H1 (cell line): Measurements from ENCODE around the gene SENP1. TPM values are rescaled to one million over a fixed set of nuclear protein-coding genes. Genes with fewer than 3 reads are reported as not detected.

Source experiments
- CTCF ChIA-PET: fragments of 300-600 bp; sonication (Branson Sonifier 250); formaldehyde crosslinking; loops from one replicate; lab custom pipeline; 2021; ENCODE audit not compliant: partially characterized antibody; lab: Charles Lee
- POLR2A ChIA-PET: fragments of 300-600 bp; sonication (Branson Sonifier 250); formaldehyde crosslinking; loops from one replicate; lab custom pipeline; 2021; ENCODE audit warnings: inconsistent platforms; ENCODE audit not compliant: partially characterized antibody; lab: Charles Lee
- DNase-seq, 2 experiments: peaks; one replicate each; pipeline versions ENCODE4 v3.0.0 to v3.0.0-alpha.2; 2010 to 2022; ENCODE audit warnings: low spot score in 2 of 2, low read depth in 1 of 2, mixed read lengths in 1 of 2
- FAIRE-seq: peaks from 2 replicates; lab custom pipeline; 2011; peaks lifted over from hg19 to GRCh38; lab: Jason Lieb, UNC
- H2AFZ ChIP-seq: 2 replicates; pipeline ENCODE4 v1.8.1; 2012; ENCODE audit warnings: low read length, inconsistent platforms
- H2AK5ac ChIP-seq: 2 replicates; pipeline ENCODE4 v1.6.1; 2013; ENCODE audit warnings: low read depth, low read length
- H2BK120ac ChIP-seq: replicated peaks from 2 replicates; pipeline ENCODE3; 2013; ENCODE audit warnings: low read depth, low read length, inconsistent platforms
- H2BK12ac ChIP-seq: 2 replicates; pipeline ENCODE4 v1.6.1; 2013; ENCODE audit warnings: low read depth, low read length
- H2BK15ac ChIP-seq: 2 replicates; pipeline ENCODE4 v1.6.1; 2013; ENCODE audit warnings: low read length
- H2BK20ac ChIP-seq: 2 replicates; pipeline ENCODE4 v1.6.1; 2013; ENCODE audit warnings: low read length
- H2BK5ac ChIP-seq: 2 replicates; pipeline ENCODE4 v1.6.1; 2013; ENCODE audit warnings: low read depth, low read length
- H3K14ac ChIP-seq: 2 replicates; pipeline ENCODE4 v1.6.1; 2013; ENCODE audit warnings: inconsistent platforms; ENCODE audit not compliant: insufficient read length
- H3K18ac ChIP-seq: 2 replicates; pipeline ENCODE4 v1.6.1; 2013; ENCODE audit warnings: low read length; ENCODE audit errors: extremely low read depth
- H3K23ac ChIP-seq: 2 replicates; pipeline ENCODE4 v1.6.1; 2013; ENCODE audit warnings: inconsistent platforms; ENCODE audit not compliant: insufficient read length
- H3K23me2 ChIP-seq: 2 replicates; pipeline ENCODE4 v1.6.1; 2013; ENCODE audit warnings: low read depth, low read length
- H3K27ac ChIP-seq: 2 replicates; pipeline ENCODE4 v1.6.1; 2011; ENCODE audit warnings: low read depth, low read length, inconsistent platforms
- H3K27me3 ChIP-seq, 4 experiments: replicated peaks in 1 of 4; 1 replicate in 1 of 4; 2 replicates in 3 of 4; pipeline versions ENCODE4 v1.6.1 to v1.8.1; 2011 to 2013; ENCODE audit warnings: low read length in 3 of 4, mild to moderate bottlenecking in 3 of 4, inconsistent platforms in 2 of 4, mixed read lengths in 2 of 4, moderate library complexity in 1 of 4; ENCODE audit not compliant: control insufficient read depth in 3 of 4, insufficient read depth in 3 of 4; ENCODE audit errors: extremely low read depth in 1 of 4
- H3K36me3 ChIP-seq, 4 experiments: 2 replicates each; pipeline versions ENCODE4 v1.6.1 to v1.8.1; 2011 to 2013; ENCODE audit warnings: mild to moderate bottlenecking in 4 of 4, low read length in 3 of 4, moderate library complexity in 2 of 4, control low read depth in 1 of 4, inconsistent platforms in 1 of 4; ENCODE audit not compliant: insufficient read depth in 4 of 4, control insufficient read depth in 2 of 4
- H3K4ac ChIP-seq: replicated peaks from 2 replicates; pipeline ENCODE3; 2013; ENCODE audit warnings: low read length, low read depth, mixed read lengths, inconsistent platforms; ENCODE audit not compliant: insufficient read length
- H3K4me1 ChIP-seq, 4 experiments: replicated peaks in 1 of 4; 1 replicate in 1 of 4; 2 replicates in 3 of 4; pipeline versions ENCODE4 v1.6.1 to v1.8.1; 2011 to 2013; ENCODE audit warnings: low read length in 3 of 4, inconsistent platforms in 2 of 4, mixed read lengths in 1 of 4; ENCODE audit not compliant: insufficient read depth in 4 of 4, control insufficient read depth in 3 of 4
- H3K4me2 ChIP-seq, 2 experiments: 2 replicates each; pipeline versions ENCODE4 v1.6.1 to v1.8.1; 2011 to 2013; ENCODE audit warnings: low read depth in 2 of 2, low read length in 2 of 2, control low read depth in 1 of 2, inconsistent platforms in 1 of 2, mild to moderate bottlenecking in 1 of 2; ENCODE audit not compliant: insufficient read depth in 1 of 2
- H3K4me3 ChIP-seq, 4 experiments: fragments of 200-600, 300-600 bp in 1 of 4; sonication (generic), shearing (Covaris generic), sonication (Bioruptor Twin) in 1 of 4; 2 replicates each; pipeline versions ENCODE4 v1.5.1 to v1.8.1; 2011 to 2016; ENCODE audit warnings: low read length in 4 of 4, low read depth in 3 of 4, control low read depth in 2 of 4, inconsistent platforms in 2 of 4, mild to moderate bottlenecking in 2 of 4, mixed read lengths in 1 of 4, moderate library complexity in 1 of 4; ENCODE audit not compliant: insufficient read depth in 2 of 4; ENCODE audit errors: extremely low read depth in 1 of 4
- H3K56ac ChIP-seq: replicated peaks from 2 replicates; pipeline ENCODE3; 2013; ENCODE audit warnings: low read depth, mild to moderate bottlenecking, mixed read lengths, low read length, inconsistent platforms; ENCODE audit not compliant: insufficient read length
- H3K79me1 ChIP-seq: 2 replicates; pipeline ENCODE4 v1.6.1; 2013; ENCODE audit warnings: low read depth, low read length, control low read depth
- H3K79me2 ChIP-seq, 2 experiments: 2 replicates each; pipeline versions ENCODE4 v1.6.1 to v1.8.1; 2012 to 2013; ENCODE audit warnings: low read length in 2 of 2, mild to moderate bottlenecking in 2 of 2, inconsistent platforms in 1 of 2; ENCODE audit not compliant: insufficient read depth in 2 of 2, control insufficient read depth in 1 of 2
- H3K9ac ChIP-seq, 4 experiments: replicated peaks in 1 of 4; 1 replicate in 1 of 4; 2 replicates in 3 of 4; pipeline versions ENCODE4 v1.6.1 to v1.8.1; 2011 to 2013; ENCODE audit warnings: low read depth in 3 of 4, low read length in 3 of 4, control low read depth in 2 of 4, mild to moderate bottlenecking in 2 of 4, moderate library complexity in 2 of 4, inconsistent platforms in 1 of 4; ENCODE audit errors: extremely low read depth in 1 of 4
- H3K9me3 ChIP-seq, 2 experiments: 2 replicates each; pipeline versions ENCODE4 v1.6.1 to v1.8.1; 2012 to 2013; ENCODE audit warnings: mild to moderate bottlenecking in 2 of 2, moderate library complexity in 2 of 2, control low read depth in 1 of 2, inconsistent platforms in 1 of 2, low read depth in 1 of 2, low read length in 1 of 2, mixed read lengths in 1 of 2; ENCODE audit not compliant: insufficient read depth in 2 of 2
- H4K20me1 ChIP-seq, 2 experiments: replicated peaks in 1 of 2; 2 replicates each; pipeline versions ENCODE3 to v1.8.1; 2011 to 2013; ENCODE audit warnings: inconsistent platforms in 2 of 2, low read length in 2 of 2, mild to moderate bottlenecking in 1 of 2; ENCODE audit not compliant: insufficient read depth in 2 of 2, control insufficient read depth in 1 of 2
- H4K5ac ChIP-seq: 2 replicates; pipeline ENCODE4 v1.6.1; 2013; ENCODE audit warnings: low read length, low read depth, mixed read lengths, inconsistent platforms; ENCODE audit not compliant: insufficient read length
- H4K8ac ChIP-seq: 2 replicates; pipeline ENCODE4 v1.8.0; 2013; ENCODE audit warnings: mild to moderate bottlenecking, moderate library complexity, low read length, inconsistent platforms; ENCODE audit not compliant: insufficient read depth; ENCODE audit errors: extremely low read depth
- H4K91ac ChIP-seq: replicated peaks from 2 replicates; pipeline ENCODE3; 2013; ENCODE audit warnings: low read length, mixed read lengths, inconsistent platforms; ENCODE audit not compliant: insufficient read length
- BCL11A ChIP-seq, 2 experiments: IDR thresholded peaks; one replicate each; pipeline ENCODE4 v1.6.1; 2011; ENCODE audit warnings: low read depth in 2 of 2, low read length in 2 of 2, mild to moderate bottlenecking in 2 of 2
- CBX5 ChIP-seq: fragments of 300-800, 300-1000 bp; sonication (generic); IDR thresholded peaks from 2 replicates; pipeline ENCODE4 v1.7.1; 2016; ENCODE audit warnings: antibody characterized with exemption, low read length, low read depth
- CBX8 ChIP-seq: fragments of 300-800, 300-1000 bp; sonication (generic); IDR thresholded peaks from 2 replicates; pipeline ENCODE4 v1.7.1; 2016; ENCODE audit warnings: low read depth, low read length, borderline replicate concordance
- EZH2 ChIP-seq: fragments of 200-600 bp; sonication (generic); IDR thresholded peaks from 2 replicates; pipeline ENCODE4 v1.7.1; 2012; ENCODE audit warnings: low read depth, mild to moderate bottlenecking, moderate library complexity, low read length, inconsistent platforms; ENCODE audit not compliant: severe bottlenecking
- KDM1A ChIP-seq: fragments of 200-600, 300-600 bp; sonication (generic); IDR thresholded peaks from 2 replicates; pipeline ENCODE4 v1.7.1; 2016; ENCODE audit warnings: mild to moderate bottlenecking, low read length, borderline replicate concordance
- KDM5A ChIP-seq: fragments of 200-600 bp; IDR thresholded peaks from 2 replicates; pipeline ENCODE4 v1.7.1; 2012; ENCODE audit warnings: mild to moderate bottlenecking, low read length, inconsistent platforms, mixed read lengths
- NRF1 ChIP-seq: IDR thresholded peaks from 2 replicates; pipeline ENCODE4 v1.6.1; 2011; ENCODE audit warnings: mild to moderate bottlenecking, low read depth, low read length, improper control_type of control experiment
- RAD21 ChIP-seq, 2 experiments: IDR thresholded peaks in 1 of 2; conservative IDR thresholded peaks in 1 of 2; 2 replicates each; pipeline ENCODE4 v1.6.1; 2011; ENCODE audit warnings: low read depth in 2 of 2, low read length in 2 of 2, improper control_type of control experiment in 1 of 2, inconsistent platforms in 1 of 2, mild to moderate bottlenecking in 1 of 2, moderate library complexity in 1 of 2
- SIX5 ChIP-seq: IDR thresholded peaks from 2 replicates; pipeline ENCODE4 v1.6.1; 2011; ENCODE audit warnings: mild to moderate bottlenecking, low read depth, low read length
- SP4 ChIP-seq: IDR thresholded peaks from 2 replicates; pipeline ENCODE4 v1.6.1; 2012; ENCODE audit warnings: low read length, inconsistent platforms
- SUZ12 ChIP-seq: fragments of 200-600 bp; sonication (generic); IDR thresholded peaks from 2 replicates; pipeline ENCODE4 v1.6.1; 2012; ENCODE audit warnings: mild to moderate bottlenecking, inconsistent platforms, low read length, moderate library complexity, mixed read lengths
- WGBS, 2 experiments: shearing (Covaris generic) in 1 of 2; methylation state at CpG; one replicate each; pipeline versions ENCODE4 v1.1.6 to v1.1.7; 2013 to 2015; ENCODE audit warnings: low lambda C conversion rate in 2 of 2, mixed read lengths in 2 of 2, inconsistent platforms in 1 of 2, low coverage in 1 of 2, missing lambda C conversion rate in 1 of 2; ENCODE audit not compliant: insufficient replicate concordance in 2 of 2, insufficient coverage in 1 of 2, insufficient read length in 1 of 2; ENCODE audit errors: extremely low coverage in 1 of 2, missing lambda C conversion rate in 1 of 2; 5-methylcytosine and 5-hydroxymethylcytosine counted together
- polyA plus RNA-seq, 7 experiments: library from polyadenylated mRNA; depleted of rRNA in 3 of 7; stranded (reverse) in 5 of 7; unstranded in 2 of 7; fragments of >200 nt in 5 of 7; fragments of 200-250 nt in 2 of 7; gene quantifications; 1 replicate in 5 of 7; 2 replicates in 1 of 7; 4 replicates in 1 of 7; pipeline versions ENCODE4 v1.2.1 to v1.2.3, GENCODE V29; 2011 to 2013; ENCODE audit warnings: missing spikeins in 2 of 7, mixed read lengths in 2 of 7
- total RNA-seq: library from RNA; stranded (reverse); fragmentation: NEBNext Ultra II Directional; extraction: Animal tissue kit (Norgen Biotek cat#: 25700); gene quantifications from 2 replicates; pipeline ENCODE4 v1.2.1, GENCODE V29; 2021
- TF ChIP-seq, protein P1 (sequence below), 3 experiments: IDR thresholded peaks; 1 replicate in 2 of 3; 2 replicates in 1 of 3; pipeline versions ENCODE4 v1.5.1 to v1.6.1; 2011; ENCODE audit warnings: low read length in 3 of 3, mild to moderate bottlenecking in 3 of 3, inconsistent platforms in 2 of 3, low read depth in 1 of 3, moderate library complexity in 1 of 3; ENCODE audit not compliant: insufficient read depth in 1 of 3; ENCODE audit errors: control extremely low read depth in 1 of 3

The SENP1 gene
- total and polyA plus RNA-seq, 2 of the 8 experiments (the other 6 are each of a cell fraction or from before 2014, with no cell fraction given), result 14.2 to 31.5 TPM

DNA sequence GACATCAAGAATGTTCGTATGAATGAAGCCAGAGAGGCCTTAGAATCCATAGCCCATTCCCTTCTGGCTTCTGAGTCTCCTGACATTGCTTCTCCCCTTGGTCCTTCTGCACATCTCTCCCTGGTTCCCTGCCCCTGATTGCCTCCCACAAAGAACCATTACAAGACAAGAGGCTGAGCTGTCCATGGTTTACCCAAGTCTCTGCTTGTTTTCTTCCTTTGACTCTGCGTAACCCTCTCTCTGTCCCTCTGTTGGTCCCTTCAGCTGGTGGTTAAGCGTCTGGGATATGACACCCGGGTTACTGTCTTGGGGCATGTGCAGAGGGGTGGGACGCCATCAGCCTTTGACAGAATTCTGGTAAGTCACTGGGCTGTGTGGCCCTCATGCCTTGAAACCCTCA is 29.1 kb upstream of the SENP1 start:
- H3K27me3 ChIP-seq, result no peaks in the 10 kb centered on the region
- no peak overlapping the region for H2BK5ac ChIP-seq
- H3K14ac ChIP-seq, result no peak overlapping the region
- H4K20me1 ChIP-seq, result peaks cover 0 to 2% of the 10 kb centered on the region in 2 experiments
- no peak overlapping the region for H4K5ac ChIP-seq
- no peak overlapping the region; a peak in 1 of 7 replicates for H3K9ac ChIP-seq
- FAIRE-seq, result no peak
- H3K79me1 ChIP-seq, result no peaks in the 10 kb centered on the region; the same call in 1 of the 2 replicates
- no peak overlapping the region for H2BK15ac ChIP-seq
- H2BK12ac ChIP-seq, result no peak overlapping the region
- ChIA-PET CTCF (interaction anchor here (1.1 to 2.1 kb wide), 3 partner anchors 13 to 15 kb away, joined by 3 to 4 read pairs (median 3); no protein-coding TSS in a partner anchor), POLR2A (no interaction called here)
- no peak for DNase-seq
- no peak overlapping the region for H2BK20ac ChIP-seq
- no peak overlapping the region for H2AK5ac ChIP-seq
- no peaks in the 10 kb centered on the region for H3K79me2 ChIP-seq
- no peak overlapping the region for H3K27ac ChIP-seq
- H4K8ac ChIP-seq, result no peak overlapping the region
- H3K4me3 ChIP-seq, result no peak overlapping the region
- H2AFZ ChIP-seq, result no peak overlapping the region
- H3K9me3 ChIP-seq, result no peaks in the 10 kb centered on the region
- H3K4ac ChIP-seq, result no peak overlapping the region
- H3K56ac ChIP-seq, result no peak overlapping the region
- H4K91ac ChIP-seq, result no peak overlapping the region
- peaks cover 27 to 81% (median 65%) of the 10 kb centered on the region in 4 experiments for H3K36me3 ChIP-seq
- H3K4me1 ChIP-seq, result no peaks in the 10 kb centered on the region
- no peak overlapping the region for H2BK120ac ChIP-seq
- H3K23ac ChIP-seq, result no peak overlapping the region
- H3K18ac ChIP-seq, result no peak overlapping the region
- WGBS, 2 experiments, result 84% methylated on average over 5 of the region's 5 CpGs; no CpG with 5 or more reads in 1 of the 2 experiments
- H3K23me2 ChIP-seq, result no peaks in the 10 kb centered on the region
- H3K4me2 ChIP-seq, result no peak overlapping the region
- no peak for TF ChIP-seq CBX5
- TF ChIP-seq RAD21 (IDR thresholded peaks at IDR 0.05 in 1 of 2, conservative IDR thresholded peaks at IDR 0.05 in 1 of 2; ENCODE audit: low read depth in 2 of 2, low read length in 2 of 2), result no peak
- no peak for TF ChIP-seq EZH2
- TF ChIP-seq NRF1, result no peak
- no peak for TF ChIP-seq KDM5A
- TF ChIP-seq, protein P1, sequence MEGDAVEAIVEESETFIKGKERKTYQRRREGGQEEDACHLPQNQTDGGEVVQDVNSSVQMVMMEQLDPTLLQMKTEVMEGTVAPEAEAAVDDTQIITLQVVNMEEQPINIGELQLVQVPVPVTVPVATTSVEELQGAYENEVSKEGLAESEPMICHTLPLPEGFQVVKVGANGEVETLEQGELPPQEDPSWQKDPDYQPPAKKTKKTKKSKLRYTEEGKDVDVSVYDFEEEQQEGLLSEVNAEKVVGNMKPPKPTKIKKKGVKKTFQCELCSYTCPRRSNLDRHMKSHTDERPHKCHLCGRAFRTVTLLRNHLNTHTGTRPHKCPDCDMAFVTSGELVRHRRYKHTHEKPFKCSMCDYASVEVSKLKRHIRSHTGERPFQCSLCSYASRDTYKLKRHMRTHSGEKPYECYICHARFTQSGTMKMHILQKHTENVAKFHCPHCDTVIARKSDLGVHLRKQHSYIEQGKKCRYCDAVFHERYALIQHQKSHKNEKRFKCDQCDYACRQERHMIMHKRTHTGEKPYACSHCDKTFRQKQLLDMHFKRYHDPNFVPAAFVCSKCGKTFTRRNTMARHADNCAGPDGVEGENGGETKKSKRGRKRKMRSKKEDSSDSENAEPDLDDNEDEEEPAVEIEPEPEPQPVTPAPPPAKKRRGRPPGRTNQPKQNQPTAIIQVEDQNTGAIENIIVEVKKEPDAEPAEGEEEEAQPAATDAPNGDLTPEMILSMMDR (IDR thresholded peaks at IDR 0.05; ENCODE audit: control extremely low read depth in 1 of 3, insufficient read depth in 1 of 3, low read depth in 1 of 3, low read length in 3 of 3), result no peak
- TF ChIP-seq CBX8, result no peak
- TF ChIP-seq BCL11A (IDR thresholded peaks at IDR 0.05; ENCODE audit: low read depth in 2 of 2, low read length in 2 of 2), result no peak
- TF ChIP-seq SP4, result no peak
- TF ChIP-seq SIX5, result no peak
- no peak for TF ChIP-seq KDM1A
- TF ChIP-seq SUZ12, result no peak
